Peyer's patch (tissue), 4 donors: ENCODE results near the gene EEF2.

Experiments used
- POLR2A ChIP-seq, 2 donors: fragments of 450-650 bp; IDR thresholded peaks; one replicate each; pipeline ENCODE4 v1.5.1; 2017; ENCODE audit warnings: antibody characterized with exemption in 2 of 2, mild to moderate bottlenecking in 2 of 2, moderate library complexity in 2 of 2
- TF ChIP-seq, protein P1 (sequence below), 6 experiments: fragments of 450-650 bp in 4 of 6; fragments of 200-600 bp in 2 of 6; sonication (generic) in 1 of 6; IDR thresholded peaks; one replicate each; pipeline ENCODE4 v1.5.1; 2017 to 2019; ENCODE audit warnings: antibody characterized with exemption in 6 of 6, mild to moderate bottlenecking in 3 of 6, moderate library complexity in 1 of 6

DNA sequence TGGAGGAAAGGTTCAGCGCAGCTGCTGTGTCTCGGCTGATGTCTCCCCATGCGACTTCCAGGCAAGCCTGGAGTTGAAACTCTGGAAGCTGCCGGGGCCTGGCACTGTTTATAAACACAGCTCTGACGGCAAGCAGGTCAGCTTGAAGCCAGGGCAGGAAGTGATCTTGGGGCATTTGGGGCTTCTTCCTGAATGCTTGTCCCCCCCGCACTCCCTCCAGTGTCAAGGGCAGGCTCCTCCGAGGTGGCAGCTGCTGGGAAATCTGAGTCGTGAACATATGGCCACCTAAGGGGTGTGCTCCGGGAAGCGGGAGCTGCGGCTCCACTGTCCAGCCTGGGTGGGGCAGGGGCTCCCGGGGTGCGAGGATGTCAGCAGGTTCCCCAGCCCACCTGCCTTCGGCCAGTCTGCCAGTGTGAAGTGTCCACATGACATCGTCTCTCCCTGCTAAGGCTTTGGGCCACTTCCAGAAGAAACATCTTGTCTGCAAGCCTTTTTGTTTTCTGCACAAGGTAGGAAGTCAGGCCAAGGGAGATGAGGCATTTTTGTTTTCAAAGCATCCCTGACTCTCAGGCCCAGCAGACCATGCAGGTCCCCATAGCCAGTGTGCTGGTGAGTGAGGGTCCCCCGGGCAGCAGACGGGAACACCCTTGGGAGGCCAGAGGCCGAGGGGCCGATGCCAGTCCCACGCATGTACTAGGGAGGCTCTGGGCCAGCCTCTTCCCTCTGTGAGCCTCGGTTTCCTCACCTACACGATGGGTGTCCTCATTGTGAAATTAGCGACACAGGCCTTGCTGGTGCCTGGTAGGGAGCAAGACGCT, 24.9 kb upstream of the EEF2 start:
- TF ChIP-seq, protein P1, sequence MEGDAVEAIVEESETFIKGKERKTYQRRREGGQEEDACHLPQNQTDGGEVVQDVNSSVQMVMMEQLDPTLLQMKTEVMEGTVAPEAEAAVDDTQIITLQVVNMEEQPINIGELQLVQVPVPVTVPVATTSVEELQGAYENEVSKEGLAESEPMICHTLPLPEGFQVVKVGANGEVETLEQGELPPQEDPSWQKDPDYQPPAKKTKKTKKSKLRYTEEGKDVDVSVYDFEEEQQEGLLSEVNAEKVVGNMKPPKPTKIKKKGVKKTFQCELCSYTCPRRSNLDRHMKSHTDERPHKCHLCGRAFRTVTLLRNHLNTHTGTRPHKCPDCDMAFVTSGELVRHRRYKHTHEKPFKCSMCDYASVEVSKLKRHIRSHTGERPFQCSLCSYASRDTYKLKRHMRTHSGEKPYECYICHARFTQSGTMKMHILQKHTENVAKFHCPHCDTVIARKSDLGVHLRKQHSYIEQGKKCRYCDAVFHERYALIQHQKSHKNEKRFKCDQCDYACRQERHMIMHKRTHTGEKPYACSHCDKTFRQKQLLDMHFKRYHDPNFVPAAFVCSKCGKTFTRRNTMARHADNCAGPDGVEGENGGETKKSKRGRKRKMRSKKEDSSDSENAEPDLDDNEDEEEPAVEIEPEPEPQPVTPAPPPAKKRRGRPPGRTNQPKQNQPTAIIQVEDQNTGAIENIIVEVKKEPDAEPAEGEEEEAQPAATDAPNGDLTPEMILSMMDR (IDR thresholded peaks at IDR 0.05): no peak
- no peak for TF ChIP-seq POLR2A (IDR thresholded peaks at IDR 0.05)
